GM12878 (cell line): Measurements from ENCODE around the gene SETD1A. TPM values are rescaled to one million over a fixed set of nuclear protein-coding genes. Genes with fewer than 3 reads are reported as not detected.

Experiments
- ATAC-seq: fragments of 200-7000 bp; cut with Tn5 transposase; 3 replicates; pipeline ENCODE4 v1.9.1; 2020; ENCODE audit warnings: mild to moderate bottlenecking, moderate library complexity
- BruUV-seq: library from RNA; stranded (reverse); fragments of 400-500 nt; replicated peaks from 2 replicates; lab custom pipeline; 2021; lab: Mats Ljungman, UMichigan
- CTCF ChIA-PET: fragments of 300-600 bp; sonication (Branson Sonifier 250); formaldehyde crosslinking; extraction: SDS; loops from one replicate; lab custom pipeline; 2021; ENCODE audit warnings: inconsistent platforms; lab: Yijun Ruan, JAX
- POLR2A ChIA-PET: fragments of 350-600 bp; formaldehyde crosslinking; extraction: SDS; loops from one replicate; lab custom pipeline; 2021; ENCODE audit warnings: inconsistent platforms; lab: Charles Lee
- RAD21 ChIA-PET: fragments of 300-600 bp; sonication (Branson Sonifier 250); formaldehyde crosslinking; loops from one replicate; lab custom pipeline; 2023; ENCODE audit warnings: antibody characterized with exemption; ENCODE audit not compliant: unreplicated experiment; lab: Charles Lee
- SMC1A ChIA-PET: fragments of 300-600 bp; sonication (Branson Sonifier 250); formaldehyde crosslinking; loops from one replicate; lab custom pipeline; 2023; ENCODE audit not compliant: unreplicated experiment, uncharacterized antibody; lab: Charles Lee
- DNase-seq: peaks from one replicate; pipeline ENCODE4 v3.0.0-alpha.2; 2011; ENCODE audit warnings: low read depth, low spot score
- FAIRE-seq: peaks from 3 replicates; lab custom pipeline; 2011; peaks lifted over from hg19 to GRCh38; lab: Jason Lieb, UNC
- H2AFZ ChIP-seq: 2 replicates; pipeline ENCODE4 v1.6.0; 2011; ENCODE audit warnings: low read depth, low read length, control low read depth; ENCODE audit not compliant: control insufficient read depth
- H3K27ac ChIP-seq: 2 replicates; pipeline ENCODE4 v1.5.1; 2011; ENCODE audit warnings: control low read depth; ENCODE audit not compliant: control insufficient read depth, insufficient read depth
- H3K27me3 ChIP-seq, 2 experiments: replicated peaks in 1 of 2; 2 replicates each; pipeline versions ENCODE4 v1.6.0 to v1.6.1; 2011; ENCODE audit warnings: low read length in 1 of 2; ENCODE audit not compliant: control insufficient read depth in 2 of 2, insufficient read depth in 2 of 2
- H3K36me3 ChIP-seq, 2 experiments: 2 replicates each; pipeline ENCODE4 v1.5.1; 2011; ENCODE audit warnings: low read length in 1 of 2; ENCODE audit not compliant: control insufficient read depth in 2 of 2, insufficient read depth in 2 of 2
- H3K4me1 ChIP-seq: 2 replicates; pipeline ENCODE4 v1.6.1; 2011; ENCODE audit warnings: mild to moderate bottlenecking, low read length, moderate library complexity, mixed read lengths; ENCODE audit not compliant: control insufficient read depth, insufficient read depth
- H3K4me2 ChIP-seq: 2 replicates; pipeline ENCODE4 v1.6.0; 2011; ENCODE audit warnings: control low read depth; ENCODE audit not compliant: control insufficient read depth, insufficient read depth
- H3K4me3 ChIP-seq: fragments of 200-600 bp; sonication (generic); 2 replicates; pipeline ENCODE4 v1.5.1; 2016
- H3K79me2 ChIP-seq: 2 replicates; pipeline ENCODE4 v1.6.0; 2011; ENCODE audit warnings: low read length; ENCODE audit not compliant: control insufficient read depth, insufficient read depth
- H3K9ac ChIP-seq: 2 replicates; pipeline ENCODE4 v1.8.0; 2011; ENCODE audit warnings: low read length, control low read depth, mixed read lengths; ENCODE audit not compliant: control insufficient read depth, insufficient read depth
- H3K9me3 ChIP-seq: replicated peaks from 3 replicates; pipeline ENCODE4 v1.5.1; 2011; ENCODE audit warnings: mild to moderate bottlenecking, low read length; ENCODE audit not compliant: control insufficient read depth, insufficient read depth
- H4K20me1 ChIP-seq: 2 replicates; pipeline ENCODE4 v1.6.0; 2011; ENCODE audit not compliant: control insufficient read depth, insufficient read depth
- ATF7 ChIP-seq: fragments of 450-650 bp; IDR thresholded peaks from 2 replicates; pipeline ENCODE4 v1.6.1; 2016; ENCODE audit warnings: low read depth, mild to moderate bottlenecking
- CTCF ChIP-seq, 3 experiments: IDR thresholded peaks in 2 of 3; conservative IDR thresholded peaks in 1 of 3; 2 replicates each; pipeline ENCODE4 v1.5.1; 2011; ENCODE audit warnings: low read depth in 3 of 3, low read length in 3 of 3, mild to moderate bottlenecking in 3 of 3, control low read depth in 2 of 3, moderate library complexity in 2 of 3, inconsistent platforms in 1 of 3, mixed read lengths in 1 of 3; ENCODE audit not compliant: control insufficient read depth in 2 of 3, insufficient read depth in 1 of 3; ENCODE audit errors: extremely low read depth in 1 of 3
- DPF2 ChIP-seq: fragments of 450-650 bp; IDR thresholded peaks from 2 replicates; pipeline ENCODE4 v1.6.1; 2017; ENCODE audit warnings: mild to moderate bottlenecking
- EED ChIP-seq: sonication (generic); IDR thresholded peaks from 2 replicates; pipeline ENCODE4 v1.6.1; 2016; ENCODE audit warnings: antibody characterized with exemption, low read depth
- HDGF ChIP-seq: fragments of 450-650 bp; IDR thresholded peaks from 2 replicates; pipeline ENCODE4 v1.6.1; 2016; ENCODE audit warnings: antibody characterized with exemption
- MLLT1 ChIP-seq: fragments of 450-650 bp; IDR thresholded peaks from 2 replicates; pipeline ENCODE4 v1.6.1; 2016; ENCODE audit warnings: mild to moderate bottlenecking
- NKRF ChIP-seq: fragments of 450-650 bp; conservative IDR thresholded peaks from 2 replicates; pipeline ENCODE4 v1.6.1; 2017; ENCODE audit warnings: mild to moderate bottlenecking, moderate library complexity
- POLR2A ChIP-seq: IDR thresholded peaks from 2 replicates; pipeline ENCODE4 v1.6.1; 2011; ENCODE audit warnings: low read depth, mild to moderate bottlenecking, low read length
- POLR2AphosphoS5 ChIP-seq: IDR thresholded peaks from 2 replicates; pipeline ENCODE4 v1.6.1; 2011; ENCODE audit warnings: mild to moderate bottlenecking, low read length, inconsistent platforms
- RAD51 ChIP-seq: fragments of 450-650 bp; IDR thresholded peaks from 2 replicates; pipeline ENCODE4 v1.6.1; 2016; ENCODE audit warnings: moderate library complexity, mild to moderate bottlenecking, inconsistent platforms
- SMC3 ChIP-seq: IDR thresholded peaks from 2 replicates; pipeline ENCODE4 v1.6.1; 2011; ENCODE audit warnings: low read length, improper control_type of control experiment, borderline replicate concordance
- YY1 ChIP-seq: IDR thresholded peaks from 2 replicates; pipeline ENCODE4 v1.6.1; 2011; ENCODE audit warnings: low read depth, mild to moderate bottlenecking, low read length
- ZBTB33 ChIP-seq: fragments of 450-650 bp; IDR thresholded peaks from 2 replicates; pipeline ENCODE4 v1.6.1; 2017; ENCODE audit warnings: mild to moderate bottlenecking
- ZZZ3 ChIP-seq: IDR thresholded peaks from 2 replicates; pipeline ENCODE4 v1.6.1; 2011; ENCODE audit warnings: low read depth; ENCODE audit not compliant: control insufficient read depth, insufficient read length
- WGBS: methylation state at CpG from one replicate; pipeline ENCODE4 v1.1.6; 2016; ENCODE audit warnings: low lambda C conversion rate; ENCODE audit not compliant: insufficient replicate concordance, insufficient coverage; ENCODE audit errors: missing lambda C conversion rate; 5-methylcytosine and 5-hydroxymethylcytosine counted together
- in situ Hi-C: fragments of 300-500 bp; cut with MboI; formaldehyde crosslinking; loops from 9 replicates; pipeline ENCODE4 v1.14.3; 2018; ENCODE audit warnings: mixed read lengths
- intact Hi-C: fragments of 100-400 bp; cut with micrococcal nuclease; formaldehyde crosslinking; loops from one replicate; pipeline ENCODE4 v1.14.2; 2022; ENCODE audit not compliant: unreplicated experiment
- polyA plus RNA-seq, 11 experiments: library from polyadenylated mRNA; depleted of rRNA in 4 of 11; unstranded in 6 of 11; stranded (reverse) in 5 of 11; fragments of >200 nt; fragmentation: Nextera tagmentation in 4 of 11; fragmentation: Illumina TruSeq in 1 of 11; extraction: Ambion mirVana in 4 of 11; extraction: Trizol in 1 of 11; gene quantifications; 1 replicate in 1 of 11; 2 replicates in 10 of 11; pipeline versions ENCODE4 v1.2.1 to v1.2.3, GENCODE V29; 2011 to 2016; ENCODE audit warnings: inconsistent platforms in 2 of 11, missing spikeins in 2 of 11, low read depth in 1 of 11
- total RNA-seq, 4 experiments: library from RNA; depleted of rRNA in 3 of 4; stranded (reverse); fragments of >200 nt in 3 of 4; fragmentation: Illumina TruSeq in 1 of 4; extraction: Trizol in 1 of 4; gene quantifications; 2 replicates each; pipeline versions ENCODE4 v1.2.1 to v1.2.3, GENCODE V29; 2013 to 2021

SETD1A gene
- total and polyA plus RNA-seq, 10 of the 15 experiments (the other 5 are each of a cell fraction or from before 2014, with no cell fraction given): 0.02 to 25.9 (median 4.9) TPM

GRCh38 chr16:30984669-30985400 is 27.3 kb downstream of the SETD1A start, which contains the start of gene HSD3B7:
HSD3B7 (plus strand) TSS chr16:30985207; CDS start chr16:30985659, 452 bp downstream.
- H2AFZ ChIP-seq: no peak within 1 kb of the TSS
- no peak for DNase-seq
- H3K27ac ChIP-seq: no peak within 1 kb of the TSS
- SMC1A ChIA-PET: interaction anchor here (0.5 to 2.8 kb wide), 11 partner anchors 11 to 157 kb away, joined by 3 to 11 read pairs (median 4); partner anchors contain the start of genes VKORC1, ZNF646 and ZNF668
- no peak within 1 kb of the TSS for H3K4me3 ChIP-seq
- no peaks in the 10 kb centered on the region for H4K20me1 ChIP-seq
- no peaks in the 10 kb centered on the region for H3K79me2 ChIP-seq
- peak; percentile 95 for ATAC-seq
- peak; percentile 78 for FAIRE-seq
- H3K36me3 ChIP-seq: peaks cover 5 to 29% of the 10 kb centered on the region in 2 experiments
- no peak within 1 kb of the TSS for H3K9ac ChIP-seq
- RAD21 ChIA-PET: interaction anchor here (0.6 to 2.9 kb wide), 12 partner anchors 10 to 889 kb away, joined by 3 to 25 read pairs (median 5); partner anchors contain the start of genes ZNF267, ZNF646 and ZNF668
- no TSS peak for BruUV-seq
- no peak within 1 kb of the TSS for H3K4me2 ChIP-seq
- CTCF ChIA-PET: interaction anchor here (0.6 to 2.8 kb wide), 26 partner anchors 11 to 884 kb away, joined by 3 to 17 read pairs (median 5); partner anchors contain the start of genes KAT8, STX4, VKORC1 and ZNF646
- intact Hi-C loops: loop anchor here (1.0 to 2.0 kb wide), 2 partner anchors 110 to 458 kb away; partner anchors contain the start of gene VKORC1
- H3K9me3 ChIP-seq: no peaks in the 10 kb centered on the region
- no peaks in the 10 kb centered on the region for H3K27me3 ChIP-seq
- no peaks in the 10 kb centered on the region for H3K4me1 ChIP-seq
- 42% methylated on average over 24 of the region's 24 CpGs for WGBS
- POLR2A ChIA-PET: interaction anchor here (0.5 to 1.0 kb wide), 4 partner anchors 9 to 458 kb away, joined by 3 to 4 read pairs (median 3); no protein-coding TSS in a partner anchor
- in situ Hi-C loops: loop anchor here (5.0 to 25.0 kb wide), 2 partner anchors 112 to 452 kb away; partner anchors contain the start of genes COX6A2 and ZNF843
- TF ChIP-seq POLR2AphosphoS5: peak; percentile 35; the same call in 1 of the 2 replicates
- TF ChIP-seq MLLT1: 0 out of 2 replicates have a peak, but pooled peaks have one; percentile 36
- TF ChIP-seq DPF2: peak; percentile 51; the same call in 1 of the 2 replicates
- TF ChIP-seq ATF7: no peak
- no peak for TF ChIP-seq ZZZ3
- peak; percentile 76; the same call in 1 of the 2 replicates for TF ChIP-seq YY1
- TF ChIP-seq CTCF (IDR thresholded peaks at IDR 0.05 in 2 of 3, conservative IDR thresholded peaks at IDR 0.05 in 1 of 3; ENCODE audit: control insufficient read depth in 2 of 3, extremely low read depth in 1 of 3, insufficient read depth in 1 of 3, low read depth in 3 of 3, low read length in 3 of 3): peak; percentile 85 to 97 (median 92)
- no peak for TF ChIP-seq RAD51
- 0 out of 2 replicates have a peak, but pooled peaks have one; percentile 25 for TF ChIP-seq NKRF
- TF ChIP-seq EED: 0 out of 2 replicates have a peak, but pooled peaks have one; percentile 42
- TF ChIP-seq SMC3: peak; percentile 94
- TF ChIP-seq POLR2A: peak; percentile 55
- 0 out of 2 replicates have a peak, but pooled peaks have one; percentile 6 for TF ChIP-seq ZBTB33
- TF ChIP-seq HDGF: 0 out of 2 replicates have a peak, but pooled peaks have one; percentile 43
